22Rv1 (cell line): ENCODE data around the gene OGDH.

ENCODE experiments used
- CTCF ChIP-seq: fragments of 450-650 bp; IDR thresholded peaks from 2 replicates; pipeline ENCODE4 v1.5.1; 2017; ENCODE audit warnings: mild to moderate bottlenecking
- ZFX ChIP-seq: fragments of 450-650 bp; IDR thresholded peaks from 2 replicates; pipeline ENCODE4 v1.6.1; 2017; ENCODE audit warnings: antibody characterized with exemption, borderline replicate concordance

DNA sequence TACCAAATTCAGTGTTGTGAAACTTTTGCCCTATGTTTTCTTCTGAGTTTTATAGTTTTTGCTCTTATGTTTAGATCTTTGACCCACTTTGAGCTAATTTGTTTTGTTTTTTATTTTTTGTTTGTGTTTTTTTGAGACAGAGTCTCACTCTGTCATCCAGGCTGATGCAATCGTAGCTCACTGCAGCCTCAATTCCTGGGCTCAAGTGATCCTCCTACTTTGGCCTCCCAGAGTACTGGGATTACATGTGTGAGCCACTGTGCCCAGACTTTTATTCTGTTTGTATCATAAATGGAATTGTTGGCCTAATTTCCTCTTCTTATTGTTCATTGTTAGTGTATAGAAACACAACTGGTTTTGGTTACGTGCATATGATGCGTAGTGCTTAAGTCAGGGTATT is 99.0 kb downstream of the OGDH start:
- TF ChIP-seq CTCF (no peak), ZFX (no peak)
